ENCODE measurements around the gene TMBIM4.
A peak's percentile ranks its signal among the peaks of the same experiment; 100 is the strongest.
"Not testable (repeated sequence)": the region's sequence is repeated elsewhere in the genome, so short reads cannot be mapped to it uniquely, and the experiment has no call there.

Gene TMBIM4

DNA sequence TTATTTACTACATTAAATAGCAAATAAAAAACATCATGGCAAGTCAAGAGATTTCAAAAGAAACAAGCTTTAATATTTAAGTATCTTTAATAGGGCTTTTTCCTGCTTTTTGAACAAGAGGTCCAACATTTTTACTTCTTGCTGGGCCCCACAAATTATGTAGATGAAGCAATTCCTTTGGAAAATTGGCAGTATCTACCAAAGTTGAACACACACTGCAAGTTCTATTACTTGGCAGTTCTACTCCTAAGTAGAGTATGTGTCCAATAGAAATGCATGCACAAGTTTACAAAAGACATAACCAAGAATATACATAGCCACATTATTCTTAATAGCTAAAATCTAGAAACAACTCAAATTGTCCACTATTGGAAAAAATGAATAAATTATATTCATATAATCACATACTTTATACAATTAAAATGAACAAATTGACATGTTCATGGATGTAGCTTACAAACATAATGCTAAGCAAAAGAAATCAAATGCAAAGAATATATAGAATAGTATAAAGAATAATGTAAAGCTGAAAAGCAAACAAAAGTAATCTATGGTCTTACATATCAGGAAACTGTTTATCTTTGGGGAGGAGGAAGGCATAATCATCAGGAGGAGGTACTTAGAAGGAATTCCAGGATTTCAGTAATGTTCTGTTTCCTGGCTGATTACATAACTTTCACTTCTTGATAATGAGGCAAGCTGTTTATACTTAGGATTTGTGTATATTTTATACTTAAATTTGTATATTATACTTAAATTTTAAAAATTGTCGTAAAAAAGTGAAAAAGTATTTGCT is 6.5 kb upstream of the TMBIM4 start:
- no peak overlapping the region for H3K27ac ChIP-seq
- peaks cover 0 to 3% of the 10 kb centered on the region in 2 donors for H3K27me3 ChIP-seq
- no peaks in the 10 kb centered on the region for H3K36me3 ChIP-seq
- TF ChIP-seq, protein P1, sequence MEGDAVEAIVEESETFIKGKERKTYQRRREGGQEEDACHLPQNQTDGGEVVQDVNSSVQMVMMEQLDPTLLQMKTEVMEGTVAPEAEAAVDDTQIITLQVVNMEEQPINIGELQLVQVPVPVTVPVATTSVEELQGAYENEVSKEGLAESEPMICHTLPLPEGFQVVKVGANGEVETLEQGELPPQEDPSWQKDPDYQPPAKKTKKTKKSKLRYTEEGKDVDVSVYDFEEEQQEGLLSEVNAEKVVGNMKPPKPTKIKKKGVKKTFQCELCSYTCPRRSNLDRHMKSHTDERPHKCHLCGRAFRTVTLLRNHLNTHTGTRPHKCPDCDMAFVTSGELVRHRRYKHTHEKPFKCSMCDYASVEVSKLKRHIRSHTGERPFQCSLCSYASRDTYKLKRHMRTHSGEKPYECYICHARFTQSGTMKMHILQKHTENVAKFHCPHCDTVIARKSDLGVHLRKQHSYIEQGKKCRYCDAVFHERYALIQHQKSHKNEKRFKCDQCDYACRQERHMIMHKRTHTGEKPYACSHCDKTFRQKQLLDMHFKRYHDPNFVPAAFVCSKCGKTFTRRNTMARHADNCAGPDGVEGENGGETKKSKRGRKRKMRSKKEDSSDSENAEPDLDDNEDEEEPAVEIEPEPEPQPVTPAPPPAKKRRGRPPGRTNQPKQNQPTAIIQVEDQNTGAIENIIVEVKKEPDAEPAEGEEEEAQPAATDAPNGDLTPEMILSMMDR (IDR thresholded peaks at IDR 0.05) = no peak
- no peak for DNase-seq
- intact Hi-C loops (cut with DNase I; ENCODE audit: low total_unique reads) = no loop called here
- H3K4me1 ChIP-seq = no peaks in the 10 kb centered on the region
- no peak overlapping the region for H3K4me3 ChIP-seq
- H3K9me3 ChIP-seq = no peaks in the 10 kb centered on the region

DNA sequence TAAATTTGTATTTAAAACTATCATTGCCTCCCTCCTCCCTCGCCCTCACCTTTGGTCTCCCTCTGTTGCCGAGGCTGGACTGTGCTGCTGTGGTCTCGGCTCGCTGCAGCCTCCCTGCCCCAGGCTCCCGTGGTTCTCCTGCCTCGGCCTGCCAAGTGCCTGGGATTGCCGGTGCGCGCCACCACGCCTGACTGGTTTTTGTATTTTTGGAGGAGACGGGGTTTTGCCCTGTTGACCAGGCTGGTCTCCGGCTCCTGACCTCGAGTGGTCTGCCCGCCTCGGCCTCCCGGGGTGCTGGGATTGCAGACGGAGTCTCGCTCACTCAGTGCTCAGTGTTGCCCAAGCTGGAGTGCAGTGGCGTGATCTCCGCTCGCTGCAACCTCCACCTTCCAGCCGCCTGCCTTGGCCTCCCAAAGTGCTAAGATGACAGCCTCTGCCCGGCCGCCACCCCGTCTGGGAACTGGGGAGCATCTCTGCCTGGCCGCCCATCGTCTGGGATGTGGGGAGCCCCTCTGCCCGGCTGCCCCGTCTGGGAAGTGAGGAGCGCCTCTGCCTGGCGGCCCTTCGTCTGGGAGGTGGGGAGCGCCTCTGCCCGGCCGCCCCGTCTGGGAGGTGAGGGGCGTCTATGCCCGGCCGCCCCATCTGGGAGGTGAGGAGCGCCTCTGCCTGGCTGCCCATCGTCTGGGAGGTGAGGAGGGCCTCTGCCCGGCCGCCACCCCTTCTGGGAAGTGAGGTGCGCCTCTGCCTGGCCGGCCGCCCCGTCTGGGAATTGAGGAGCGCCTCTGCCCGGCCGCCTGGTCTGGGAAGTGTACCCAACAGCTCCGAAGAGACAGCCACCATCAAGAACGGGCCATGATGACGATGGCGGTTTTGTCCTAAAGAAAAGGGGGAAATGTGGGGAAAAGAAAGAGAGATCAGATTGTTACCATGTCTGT is 4.9 kb upstream of the TMBIM4 start:
- H3K9me3 ChIP-seq; H3K36me3 ChIP-seq; DNase-seq; H3K27ac ChIP-seq; H3K4me3 ChIP-seq; intact Hi-C loops (cut with DNase I; ENCODE audit: low total_unique reads); H3K4me1 ChIP-seq; H3K27me3 ChIP-seq: not testable (repeated sequence)

DNA sequence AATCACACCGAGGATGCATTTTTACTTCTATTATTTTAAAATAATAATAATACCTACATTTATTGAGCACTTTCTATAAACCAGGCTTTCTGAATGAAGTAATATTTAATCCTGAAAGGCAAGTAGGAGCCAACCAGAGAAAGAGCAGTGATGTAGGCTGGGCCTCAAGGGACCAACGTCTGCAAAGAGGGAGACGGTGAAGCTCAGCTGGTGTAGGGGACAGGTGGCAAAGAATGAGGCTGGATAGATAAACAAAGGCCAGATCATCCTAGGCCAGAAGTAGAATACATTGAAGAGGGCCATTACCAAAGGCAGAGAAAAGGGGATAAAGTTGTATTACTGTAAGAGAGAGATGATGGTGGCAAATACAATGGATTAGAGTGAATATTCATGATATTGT is 810 bp upstream of the TMBIM4 start:
- H3K4me1 ChIP-seq = peaks cover 0 to 19% (median 5%) of the 10 kb centered on the region in 4 donors
- TF ChIP-seq, protein P1 (IDR thresholded peaks at IDR 0.05) = no peak
- H3K36me3 ChIP-seq = no peaks in the 10 kb centered on the region
- peak overlapping the region; percentile 68 to 73 for H3K4me3 ChIP-seq
- H3K9me3 ChIP-seq = no peaks in the 10 kb centered on the region
- peak overlapping the region; percentile 96 to 97 for H3K27ac ChIP-seq
- DNase-seq = no peak
- H3K27me3 ChIP-seq = no peaks in the 10 kb centered on the region
- intact Hi-C loops (cut with DNase I; ENCODE audit: low total_unique reads) = no loop called here

DNA sequence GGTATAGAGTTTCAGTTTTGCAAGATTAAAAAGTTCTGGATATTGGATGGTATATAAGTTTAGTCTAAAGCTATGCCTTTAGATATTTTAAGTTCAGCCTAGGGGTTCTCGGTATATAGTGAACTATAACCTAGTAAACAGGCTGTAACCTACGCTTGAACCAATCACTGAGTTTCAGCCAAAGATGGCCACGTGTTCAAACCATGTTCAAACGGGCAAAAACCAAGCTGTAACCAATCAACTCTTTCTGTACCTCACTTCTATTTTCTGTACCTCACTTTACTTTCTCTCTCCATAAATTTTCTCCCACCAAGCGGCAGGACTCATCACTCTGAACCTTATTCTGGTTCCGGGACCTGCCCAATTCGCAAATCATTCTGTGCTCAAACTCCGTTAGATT is 1.4 kb downstream of the TMBIM4 start:
- TF ChIP-seq, protein P1 (IDR thresholded peaks at IDR 0.05) = no peak
- DNase-seq = no peak
- Histone ChIP-seq H3K27ac (peak overlapping the region; percentile 96 to 97), H3K4me3 (peak overlapping the region; percentile 68 to 73), H3K27me3 (no peaks in the 10 kb centered on the region), H3K9me3 (peaks cover 0 to 5% (median 0%) of the 10 kb centered on the region in 3 donors), H3K4me1 (peaks cover 0 to 19% (median 5%) of the 10 kb centered on the region in 4 donors), H3K36me3 (no peaks in the 10 kb centered on the region)
- intact Hi-C loops (cut with DNase I; ENCODE audit: low total_unique reads) = no loop called here

DNA sequence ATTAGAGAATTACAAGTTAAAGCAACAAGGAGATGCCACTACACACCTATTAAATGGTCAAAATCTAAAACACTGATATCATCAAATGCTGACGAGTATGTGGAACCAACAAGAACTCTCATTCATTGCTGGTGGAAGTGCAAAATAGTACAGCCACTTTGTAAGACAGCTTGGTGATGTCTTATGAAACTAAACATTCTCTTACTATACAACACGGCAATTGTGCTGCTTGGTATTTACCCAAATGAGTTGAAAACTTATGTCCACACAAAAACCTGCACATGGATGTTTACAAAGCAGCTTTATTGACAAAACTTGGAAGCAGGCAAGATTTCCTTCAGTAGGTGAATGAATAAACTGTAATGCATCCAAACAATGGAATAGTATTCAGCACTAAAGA is 3.2 kb downstream of the TMBIM4 start:
- Histone ChIP-seq H3K4me1 (peaks cover 0 to 19% (median 5%) of the 10 kb centered on the region in 4 donors), H3K36me3 (no peaks in the 10 kb centered on the region), H3K27ac (no peak overlapping the region), H3K9me3 (peaks cover 0 to 5% (median 0%) of the 10 kb centered on the region in 3 donors), H3K4me3 (no peak overlapping the region), H3K27me3 (no peaks in the 10 kb centered on the region)
- intact Hi-C loops (cut with DNase I; ENCODE audit: low total_unique reads) = no loop called here
- TF ChIP-seq, protein P1 (IDR thresholded peaks at IDR 0.05) = no peak
- DNase-seq = no peak

DNA sequence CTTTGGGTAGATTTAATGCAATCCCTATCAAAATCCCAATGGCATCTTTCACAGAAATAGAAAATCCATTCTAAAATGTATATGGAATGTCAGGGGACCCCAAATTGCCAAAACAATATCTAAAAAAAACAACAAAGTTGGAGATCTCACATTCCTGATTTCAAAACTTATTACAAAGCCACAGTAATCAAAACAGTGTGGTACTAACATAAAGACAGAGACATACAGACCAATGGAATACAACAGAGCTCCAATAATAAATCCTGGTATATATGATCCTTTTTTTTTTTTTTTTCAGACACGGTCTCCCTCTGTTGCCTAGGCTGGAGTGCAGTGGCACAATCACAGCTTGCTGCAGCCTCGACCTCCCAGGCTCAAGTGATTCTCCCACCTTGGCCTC is 4.7 kb downstream of the TMBIM4 start:
- intact Hi-C loops (cut with DNase I; ENCODE audit: low total_unique reads) = no loop called here
- Histone ChIP-seq H3K4me3 (no peak overlapping the region), H3K36me3 (peaks cover 0 to 9% (median 5%) of the 10 kb centered on the region in 3 donors), H3K27ac (no peak overlapping the region), H3K27me3 (no peaks in the 10 kb centered on the region), H3K9me3 (peaks cover 0 to 5% (median 0%) of the 10 kb centered on the region in 3 donors), H3K4me1 (peaks cover 0 to 19% (median 5%) of the 10 kb centered on the region in 4 donors)
- TF ChIP-seq, protein P1 (IDR thresholded peaks at IDR 0.05) = no peak
- no peak for DNase-seq
